ENCODE results near the gene RPL35A. TPM values are rescaled to one million over a fixed set of nuclear protein-coding genes. Genes with fewer than 3 reads are reported as not detected.
A peak's percentile ranks its signal among the peaks of the same experiment; 100 is the strongest.

The RPL35A gene
- total and polyA plus RNA-seq, 9 of the 15 experiments (the other 6 are each of a cell fraction or from before 2014, with no cell fraction given) = 1,475 to 2,942 (median 2,367) TPM

DNA sequence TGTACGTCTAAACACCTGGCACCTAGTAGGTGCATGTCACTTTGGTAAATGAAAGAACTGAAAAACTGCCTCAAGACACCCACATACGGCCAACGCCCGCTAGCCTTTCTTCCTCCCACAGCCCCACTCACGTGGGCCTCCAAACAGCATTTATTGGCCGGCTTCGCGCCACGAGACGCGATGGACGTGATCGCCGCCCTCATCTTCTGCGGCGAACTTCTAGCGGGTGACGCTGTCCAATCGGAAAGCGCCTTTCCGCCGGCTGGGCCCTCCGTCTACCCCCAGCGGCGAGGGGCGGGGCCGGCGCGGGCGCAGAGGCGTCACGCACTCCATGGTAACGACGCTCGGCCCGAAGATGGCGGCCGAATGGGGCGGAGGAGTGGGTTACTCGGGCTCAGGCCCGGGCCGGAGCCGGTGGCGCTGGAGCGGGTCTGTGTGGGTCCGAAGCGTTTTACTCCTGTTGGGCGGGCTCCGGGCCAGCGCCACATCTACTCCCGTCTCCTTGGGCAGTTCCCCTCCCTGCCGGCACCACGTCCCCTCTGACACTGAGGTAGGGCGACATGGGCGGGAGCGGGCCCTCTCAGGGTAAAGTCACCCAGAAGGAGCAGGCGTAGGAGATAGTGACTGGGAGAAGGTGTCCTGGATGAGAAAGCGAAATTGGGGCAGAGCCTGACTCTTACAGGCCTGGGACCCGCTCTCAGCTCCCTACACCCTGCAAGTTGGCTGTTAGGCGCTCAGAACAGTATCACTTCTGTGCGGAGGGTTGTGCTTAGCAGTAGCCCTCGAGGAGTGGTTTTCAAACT lies 10.1 kb downstream of the RPL35A start, which contains the start of gene LMLN (continued):
- TF ChIP-seq BRD9 (IDR thresholded peaks at IDR 0.05; ENCODE audit: low read depth, partially characterized antibody) (no peak), POU5F1 (IDR thresholded peaks at IDR 0.05; ENCODE audit: borderline replicate concordance, low read depth, low read length, partially characterized antibody) (no peak), ZNF778 (CRISPR knock-in tag; IDR thresholded peaks at IDR 0.05) (no peak), YY1 (IDR thresholded peaks at IDR 0.05; ENCODE audit: borderline replicate concordance in 1 of 3, control insufficient read depth in 1 of 3, extremely low read depth in 1 of 3, insufficient read depth in 3 of 3, insufficient read length in 1 of 3, insufficient replicate concordance in 2 of 3, low read depth in 1 of 3, low read length in 2 of 3) (peak; percentile 82 to 97 (median 96)), SIN3A (IDR thresholded peaks at IDR 0.05; ENCODE audit: borderline replicate concordance in 2 of 2, control insufficient read depth in 1 of 2, low read depth in 2 of 2, low read length in 2 of 2) (peak; percentile 79 to 90), ZNF589 (CRISPR knock-in tag; IDR thresholded peaks at IDR 0.05; ENCODE audit: low read depth) (peak; percentile 61; the same call in 1 of the 2 replicates), CXXC5 (CRISPR knock-in tag; IDR thresholded peaks at IDR 0.05) (peak; percentile 98), NCOA6 (IDR thresholded peaks at IDR 0.05) (no peak; the same call in 1 of the 2 replicates)
- TF ChIP-seq, protein P1, sequence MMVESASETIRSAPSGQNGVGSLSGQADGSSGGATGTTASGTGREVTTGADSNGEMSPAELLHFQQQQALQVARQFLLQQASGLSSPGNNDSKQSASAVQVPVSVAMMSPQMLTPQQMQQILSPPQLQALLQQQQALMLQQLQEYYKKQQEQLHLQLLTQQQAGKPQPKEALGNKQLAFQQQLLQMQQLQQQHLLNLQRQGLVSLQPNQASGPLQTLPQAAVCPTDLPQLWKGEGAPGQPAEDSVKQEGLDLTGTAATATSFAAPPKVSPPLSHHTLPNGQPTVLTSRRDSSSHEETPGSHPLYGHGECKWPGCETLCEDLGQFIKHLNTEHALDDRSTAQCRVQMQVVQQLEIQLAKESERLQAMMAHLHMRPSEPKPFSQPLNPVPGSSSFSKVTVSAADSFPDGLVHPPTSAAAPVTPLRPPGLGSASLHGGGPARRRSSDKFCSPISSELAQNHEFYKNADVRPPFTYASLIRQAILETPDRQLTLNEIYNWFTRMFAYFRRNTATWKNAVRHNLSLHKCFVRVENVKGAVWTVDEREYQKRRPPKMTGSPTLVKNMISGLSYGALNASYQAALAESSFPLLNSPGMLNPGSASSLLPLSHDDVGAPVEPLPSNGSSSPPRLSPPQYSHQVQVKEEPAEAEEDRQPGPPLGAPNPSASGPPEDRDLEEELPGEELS (CRISPR knock-in tag; IDR thresholded peaks at IDR 0.05; ENCODE audit: borderline replicate concordance) = no peak; the same call in 1 of the 2 replicates
- TF ChIP-seq, protein P2, sequence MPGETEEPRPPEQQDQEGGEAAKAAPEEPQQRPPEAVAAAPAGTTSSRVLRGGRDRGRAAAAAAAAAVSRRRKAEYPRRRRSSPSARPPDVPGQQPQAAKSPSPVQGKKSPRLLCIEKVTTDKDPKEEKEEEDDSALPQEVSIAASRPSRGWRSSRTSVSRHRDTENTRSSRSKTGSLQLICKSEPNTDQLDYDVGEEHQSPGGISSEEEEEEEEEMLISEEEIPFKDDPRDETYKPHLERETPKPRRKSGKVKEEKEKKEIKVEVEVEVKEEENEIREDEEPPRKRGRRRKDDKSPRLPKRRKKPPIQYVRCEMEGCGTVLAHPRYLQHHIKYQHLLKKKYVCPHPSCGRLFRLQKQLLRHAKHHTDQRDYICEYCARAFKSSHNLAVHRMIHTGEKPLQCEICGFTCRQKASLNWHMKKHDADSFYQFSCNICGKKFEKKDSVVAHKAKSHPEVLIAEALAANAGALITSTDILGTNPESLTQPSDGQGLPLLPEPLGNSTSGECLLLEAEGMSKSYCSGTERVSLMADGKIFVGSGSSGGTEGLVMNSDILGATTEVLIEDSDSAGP (CRISPR knock-in tag; IDR thresholded peaks at IDR 0.05) = no peak
- TF ChIP-seq, protein P3, sequence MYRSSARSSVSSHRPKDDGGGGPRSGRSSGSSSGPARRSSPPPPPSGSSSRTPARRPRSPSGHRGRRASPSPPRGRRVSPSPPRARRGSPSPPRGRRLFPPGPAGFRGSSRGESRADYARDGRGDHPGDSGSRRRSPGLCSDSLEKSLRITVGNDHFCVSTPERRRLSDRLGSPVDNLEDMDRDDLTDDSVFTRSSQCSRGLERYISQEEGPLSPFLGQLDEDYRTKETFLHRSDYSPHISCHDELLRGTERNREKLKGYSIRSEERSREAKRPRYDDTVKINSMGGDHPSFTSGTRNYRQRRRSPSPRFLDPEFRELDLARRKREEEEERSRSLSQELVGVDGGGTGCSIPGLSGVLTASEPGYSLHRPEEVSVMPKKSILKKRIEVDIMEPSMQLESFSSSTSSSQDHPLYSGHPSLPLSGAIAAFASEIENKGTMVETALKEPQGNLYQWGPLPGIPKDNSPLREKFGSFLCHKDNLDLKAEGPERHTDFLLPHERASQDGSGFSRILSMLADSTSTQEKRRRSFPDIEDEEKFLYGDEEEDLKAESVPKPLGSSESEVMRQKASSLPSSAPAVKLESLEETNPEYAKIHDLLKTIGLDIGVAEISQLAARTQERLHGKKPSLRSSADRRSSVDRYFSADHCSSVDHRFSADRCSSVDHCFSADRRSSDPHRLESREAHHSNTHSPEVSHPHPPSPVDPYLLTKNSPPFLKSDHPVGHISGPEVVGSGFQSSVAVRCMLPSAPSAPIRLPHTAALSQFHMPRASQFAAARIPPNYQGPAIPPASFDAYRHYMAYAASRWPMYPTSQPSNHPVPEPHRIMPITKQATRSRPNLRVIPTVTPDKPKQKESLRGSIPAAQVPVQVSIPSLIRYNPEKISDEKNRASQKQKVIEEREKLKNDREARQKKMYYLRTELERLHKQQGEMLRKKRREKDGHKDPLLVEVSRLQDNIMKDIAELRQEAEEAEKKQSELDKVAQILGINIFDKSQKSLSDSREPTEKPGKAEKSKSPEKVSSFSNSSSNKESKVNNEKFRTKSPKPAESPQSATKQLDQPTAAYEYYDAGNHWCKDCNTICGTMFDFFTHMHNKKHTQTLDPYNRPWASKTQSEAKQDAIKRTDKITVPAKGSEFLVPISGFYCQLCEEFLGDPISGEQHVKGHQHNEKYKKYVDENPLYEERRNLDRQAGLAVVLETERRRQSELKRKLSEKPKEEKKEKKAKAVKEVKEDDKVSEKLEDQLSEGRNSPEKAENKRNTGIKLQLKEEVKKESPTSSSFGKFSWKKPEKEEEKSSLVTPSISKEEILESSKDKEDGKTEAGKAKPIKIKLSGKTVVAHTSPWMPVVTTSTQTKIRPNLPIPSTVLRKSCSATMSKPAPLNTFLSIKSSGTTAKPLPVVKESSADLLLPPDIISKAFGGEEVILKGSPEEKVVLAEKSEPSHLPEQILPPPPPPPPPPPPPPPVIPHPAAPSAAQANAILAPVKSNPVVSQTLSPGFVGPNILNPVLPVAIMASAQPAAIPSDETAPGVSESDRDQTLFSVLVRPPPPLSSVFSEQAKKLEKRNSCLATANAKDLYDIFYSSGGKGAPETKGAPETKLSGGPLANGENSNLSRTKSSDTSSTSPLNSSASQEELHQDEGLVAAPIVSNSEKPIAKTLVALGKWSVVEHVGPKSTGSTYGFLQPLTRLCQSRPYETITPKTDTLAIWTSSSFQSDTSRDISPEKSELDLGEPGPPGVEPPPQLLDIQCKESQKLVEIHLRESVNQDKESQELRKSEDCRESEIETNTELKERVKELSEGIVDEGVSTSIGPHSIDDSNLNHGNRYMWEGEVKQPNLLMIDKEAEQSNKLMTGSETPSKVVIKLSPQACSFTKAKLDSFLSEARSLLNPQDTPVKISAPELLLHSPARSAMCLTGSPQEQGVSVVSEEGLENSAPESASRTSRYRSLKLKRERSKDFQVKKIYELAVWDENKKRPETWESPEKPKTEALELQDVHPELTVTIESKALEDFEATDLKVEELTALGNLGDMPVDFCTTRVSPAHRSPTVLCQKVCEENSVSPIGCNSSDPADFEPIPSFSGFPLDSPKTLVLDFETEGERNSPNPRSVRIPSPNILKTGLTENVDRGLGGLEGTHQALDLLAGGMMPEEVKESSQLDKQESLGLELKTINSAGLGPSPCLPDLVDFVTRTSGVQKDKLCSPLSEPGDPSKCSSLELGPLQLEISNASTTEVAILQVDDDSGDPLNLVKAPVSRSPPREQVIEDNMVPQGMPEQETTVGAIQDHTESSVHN (IDR thresholded peaks at IDR 0.05; ENCODE audit: borderline replicate concordance in 1 of 2, low read depth in 1 of 2) = no peak
- TF ChIP-seq, protein P4, sequence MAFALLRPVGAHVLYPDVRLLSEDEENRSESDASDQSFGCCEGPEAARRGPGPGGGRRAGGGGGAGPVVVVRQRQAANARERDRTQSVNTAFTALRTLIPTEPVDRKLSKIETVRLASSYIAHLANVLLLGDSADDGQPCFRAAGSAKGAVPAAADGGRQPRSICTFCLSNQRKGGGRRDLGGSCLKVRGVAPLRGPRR (CRISPR knock-in tag; IDR thresholded peaks at IDR 0.05) = no peak

Data from K562 (cell line).